Neural progenitor cell (in vitro differentiated cells): ENCODE data around the gene MYO1D. TPM values are rescaled to one million over a fixed set of nuclear protein-coding genes. Genes with fewer than 3 reads are reported as not detected.

Source experiments
- DNase-seq: peaks from one replicate; pipeline ENCODE4 v3.0.0-alpha.2; 2016; ENCODE audit warnings: low spot score
- H2AFZ ChIP-seq: fragments of 200-600 bp; sonication (generic); replicated peaks from 2 replicates; pipeline ENCODE4 v1.6.1; 2016; ENCODE audit warnings: antibody characterized with exemption
- H3F3A ChIP-seq: fragments of 200-600 bp; sonication (generic); 2 replicates; pipeline ENCODE4 v1.6.1; 2016; ENCODE audit warnings: antibody characterized with exemption, low read depth
- H3K27ac ChIP-seq: fragments of 200-600 bp; sonication (generic); 2 replicates; pipeline ENCODE4 v1.5.1; 2016; ENCODE audit warnings: mild to moderate bottlenecking
- H3K27me3 ChIP-seq: fragments of 200-600 bp; sonication (generic); 2 replicates; pipeline ENCODE4 v1.6.1; 2016; ENCODE audit warnings: mild to moderate bottlenecking, moderate library complexity
- H3K36me3 ChIP-seq: fragments of 200-600 bp; sonication (generic); 2 replicates; pipeline ENCODE4 v1.5.1; 2016
- H3K4me1 ChIP-seq: fragments of 200-600 bp; sonication (generic); 2 replicates; pipeline ENCODE4 v1.6.1; 2016; ENCODE audit warnings: mixed run types
- H3K4me2 ChIP-seq: fragments of 200-600 bp; sonication (generic); 2 replicates; pipeline ENCODE4 v1.6.1; 2016
- H3K4me3 ChIP-seq: fragments of 200-600 bp; sonication (generic); 2 replicates; pipeline ENCODE4 v1.5.1; 2016
- H3K79me2 ChIP-seq: fragments of 200-600 bp; sonication (generic); 2 replicates; pipeline ENCODE4 v1.6.1; 2016; ENCODE audit warnings: low read depth
- H3K9ac ChIP-seq: fragments of 200-600 bp; sonication (generic); 2 replicates; pipeline ENCODE4 v1.6.1; 2016
- H3K9me3 ChIP-seq: fragments of 200-600 bp; sonication (generic); 2 replicates; pipeline ENCODE4 v1.5.1; 2016; ENCODE audit warnings: low read depth
- H4K20me1 ChIP-seq: fragments of 200-600 bp; sonication (generic); 2 replicates; pipeline ENCODE4 v1.6.1; 2016; ENCODE audit warnings: low read depth
- H3K27ac Mint-ChIP-seq: 3 replicates; pipeline ENCODE4 v1.8.0; 2021; ENCODE audit warnings: mixed read lengths
- H3K27me3 Mint-ChIP-seq: 2 replicates; pipeline ENCODE4 v1.8.0; 2022; ENCODE audit warnings: low read depth, mild to moderate bottlenecking, inconsistent platforms, moderate library complexity, mixed read lengths; ENCODE audit not compliant: insufficient read depth
- H3K36me3 Mint-ChIP-seq: 3 replicates; pipeline ENCODE4 v1.8.0; 2021; ENCODE audit warnings: mixed read lengths
- H3K4me1 Mint-ChIP-seq: 3 replicates; pipeline ENCODE4 v1.8.0; 2021; ENCODE audit warnings: mixed read lengths
- H3K4me3 Mint-ChIP-seq: 3 replicates; pipeline ENCODE4 v1.8.0; 2021; ENCODE audit warnings: mild to moderate bottlenecking, moderate library complexity, mixed read lengths
- H3K9me3 Mint-ChIP-seq: 3 replicates; pipeline ENCODE4 v1.8.0; 2020; ENCODE audit warnings: mixed read lengths
- CTCF ChIP-seq: fragments of 200-600 bp; sonication (generic); IDR thresholded peaks from 2 replicates; pipeline ENCODE4 v1.5.1; 2017; ENCODE audit warnings: antibody characterized with exemption, mild to moderate bottlenecking
- EZH2 ChIP-seq: fragments of 200-600 bp; sonication (generic); IDR thresholded peaks from 2 replicates; pipeline ENCODE4 v1.6.1; 2017; ENCODE audit warnings: antibody characterized with exemption, mild to moderate bottlenecking, moderate library complexity
- EZH2phosphoT487 ChIP-seq: fragments of 200-600 bp; sonication (generic); IDR thresholded peaks from 2 replicates; pipeline ENCODE4 v1.6.1; 2017; ENCODE audit warnings: antibody characterized with exemption
- total RNA-seq: library from RNA; depleted of rRNA; stranded (reverse); fragments of >200 nt; gene quantifications from 2 replicates; pipeline ENCODE4 v1.2.3, GENCODE V29; 2015; ENCODE audit warnings: low replicate concordance

The MYO1D gene
- total RNA-seq, 1 donor from 2014 or later: 6.2 TPM

DNA sequence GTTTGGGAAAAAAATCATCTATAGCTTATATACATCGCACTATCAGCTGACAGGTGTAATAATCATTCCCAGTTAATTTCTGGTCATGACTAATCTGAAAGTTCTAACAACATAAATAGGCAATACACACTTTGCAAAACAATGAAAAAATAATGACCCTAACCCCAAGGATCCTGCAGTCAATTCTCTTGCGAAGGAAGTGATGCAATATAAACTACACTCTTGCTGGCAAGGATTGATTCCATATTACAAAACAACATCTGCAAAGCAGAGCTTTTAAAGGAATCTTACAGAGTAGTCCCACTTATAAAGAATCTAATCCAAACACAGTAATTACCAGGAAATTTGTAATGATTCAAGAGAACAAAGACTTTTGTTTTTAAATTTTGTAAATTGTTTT is 73.4 kb downstream of the MYO1D start:
- Histone ChIP-seq H3K9ac (no peak overlapping the region), H3K4me2 (no peak overlapping the region), H3K27ac (no peak overlapping the region), H3K9me3 (no peaks in the 10 kb centered on the region), H3K4me1 (no peaks in the 10 kb centered on the region), H3K79me2 (no peaks in the 10 kb centered on the region), H2AFZ (no peak overlapping the region), H3K36me3 (no peaks in the 10 kb centered on the region), H3K27me3 (no peaks in the 10 kb centered on the region), H3F3A (no peaks in the 10 kb centered on the region), H3K4me3 (no peak overlapping the region), H4K20me1 (no peaks in the 10 kb centered on the region)
- no peaks in the 10 kb centered on the region for H3K36me3 Mint-ChIP-seq
- no peak overlapping the region for H3K4me3 Mint-ChIP-seq
- no peak overlapping the region for H3K27ac Mint-ChIP-seq
- H3K27me3 Mint-ChIP-seq: no peaks in the 10 kb centered on the region
- no peak for DNase-seq
- H3K4me1 Mint-ChIP-seq: no peaks in the 10 kb centered on the region
- TF ChIP-seq EZH2: no peak
- TF ChIP-seq CTCF: no peak
- TF ChIP-seq EZH2phosphoT487: no peak
- H3K9me3 Mint-ChIP-seq: no peaks in the 10 kb centered on the region

DNA sequence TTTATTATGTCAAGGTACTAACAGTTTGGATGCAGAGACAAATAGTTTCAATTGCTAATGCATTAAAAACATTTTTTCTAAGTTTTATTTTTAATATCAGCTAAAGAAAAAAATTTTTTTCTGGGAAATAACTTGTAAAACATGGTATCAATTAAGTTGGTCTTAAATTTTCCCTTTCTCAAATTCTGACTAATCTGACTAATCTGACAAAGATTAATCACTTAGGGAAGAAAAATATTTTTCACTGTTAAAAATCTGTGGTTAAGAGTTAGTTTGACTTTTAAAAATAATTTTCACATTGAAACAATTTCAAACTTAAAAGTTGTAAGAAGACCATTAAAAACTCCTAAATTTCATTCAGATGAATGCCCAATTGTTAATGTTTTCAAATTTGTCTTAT is 74.6 kb downstream of the MYO1D start:
- no peaks in the 10 kb centered on the region for H3K9me3 Mint-ChIP-seq
- H3K9ac ChIP-seq: no peak overlapping the region
- TF ChIP-seq EZH2phosphoT487: no peak
- no peak for TF ChIP-seq EZH2
- no peak for TF ChIP-seq CTCF
- H3K27ac Mint-ChIP-seq: no peak overlapping the region
- no peaks in the 10 kb centered on the region for H3K9me3 ChIP-seq
- no peak overlapping the region for H3K27ac ChIP-seq
- no peak overlapping the region for H3K4me2 ChIP-seq
- H3K36me3 Mint-ChIP-seq: no peaks in the 10 kb centered on the region
- H2AFZ ChIP-seq: no peak overlapping the region
- no peaks in the 10 kb centered on the region for H3K4me1 ChIP-seq
- H3K27me3 ChIP-seq: no peaks in the 10 kb centered on the region
- H3K4me1 Mint-ChIP-seq: no peaks in the 10 kb centered on the region
- no peaks in the 10 kb centered on the region for H4K20me1 ChIP-seq
- no peak overlapping the region for H3K4me3 Mint-ChIP-seq
- H3K27me3 Mint-ChIP-seq: no peaks in the 10 kb centered on the region
- DNase-seq: no peak
- H3F3A ChIP-seq: no peaks in the 10 kb centered on the region
- no peak overlapping the region for H3K4me3 ChIP-seq
- H3K79me2 ChIP-seq: no peaks in the 10 kb centered on the region
- H3K36me3 ChIP-seq: no peaks in the 10 kb centered on the region

GRCh38 chr17:32801641-32802040 is 75.3 kb downstream of the MYO1D start:
- Histone ChIP-seq H3K27ac (no peak overlapping the region), H3K27me3 (no peaks in the 10 kb centered on the region), H3K36me3 (no peaks in the 10 kb centered on the region), H3K79me2 (no peaks in the 10 kb centered on the region), H3K4me2 (no peak overlapping the region), H3K9ac (no peak overlapping the region), H3K9me3 (no peaks in the 10 kb centered on the region), H4K20me1 (no peaks in the 10 kb centered on the region), H2AFZ (no peak overlapping the region), H3K4me1 (no peaks in the 10 kb centered on the region), H3K4me3 (no peak overlapping the region), H3F3A (no peaks in the 10 kb centered on the region)
- no peaks in the 10 kb centered on the region for H3K4me1 Mint-ChIP-seq
- H3K27me3 Mint-ChIP-seq: no peaks in the 10 kb centered on the region
- no peak for DNase-seq
- H3K27ac Mint-ChIP-seq: no peak overlapping the region
- no peaks in the 10 kb centered on the region for H3K9me3 Mint-ChIP-seq
- no peaks in the 10 kb centered on the region for H3K36me3 Mint-ChIP-seq
- no peak for TF ChIP-seq EZH2
- TF ChIP-seq EZH2phosphoT487: no peak
- TF ChIP-seq CTCF: no peak
- H3K4me3 Mint-ChIP-seq: no peak overlapping the region

- Mint-ChIP-seq H3K27ac (no peak overlapping the region), H3K27me3 (no peaks in the 10 kb centered on the region), H3K36me3 (no peaks in the 10 kb centered on the region), H3K9me3 (no peaks in the 10 kb centered on the region), H3K4me3 (no peak overlapping the region), H3K4me1 (no peaks in the 10 kb centered on the region)
- Histone ChIP-seq H2AFZ (no peak overlapping the region), H3K36me3 (no peaks in the 10 kb centered on the region), H3F3A (no peaks in the 10 kb centered on the region), H3K27ac (no peak overlapping the region), H3K4me1 (no peaks in the 10 kb centered on the region), H4K20me1 (no peaks in the 10 kb centered on the region), H3K9ac (no peak overlapping the region), H3K27me3 (no peaks in the 10 kb centered on the region), H3K9me3 (no peaks in the 10 kb centered on the region), H3K4me3 (no peak overlapping the region), H3K79me2 (no peaks in the 10 kb centered on the region), H3K4me2 (no peak overlapping the region)
- no peak for DNase-seq
- TF ChIP-seq CTCF (no peak), EZH2phosphoT487 (no peak), EZH2 (no peak)
Measured at GRCh38 chr17:32801193-32801592, 75.7 kb downstream of the MYO1D start.
